Type B pancreatic cell (in vitro differentiated cells): ENCODE measurements around the gene ANKRD29. TPM values are rescaled to one million over a fixed set of nuclear protein-coding genes. Genes with fewer than 3 reads are reported as not detected.
"Not testable (repeated sequence)": the region's sequence is repeated elsewhere in the genome, so short reads cannot be mapped to it uniquely, and the experiment has no call there.

ENCODE experiments used
- DNase-seq: peaks from one replicate; pipeline ENCODE4 v3.0.0; 2021; ENCODE audit warnings: mixed read lengths; ENCODE audit not compliant: unreplicated experiment; ENCODE audit errors: extremely low spot score
- H3K27ac Mint-ChIP-seq: 2 replicates; pipeline ENCODE4 v1.8.0; 2021; ENCODE audit warnings: mild to moderate bottlenecking, mixed read lengths
- H3K27me3 Mint-ChIP-seq: 2 replicates; pipeline ENCODE4 v1.8.0; 2021; ENCODE audit warnings: mixed read lengths
- H3K36me3 Mint-ChIP-seq: 2 replicates; pipeline ENCODE4 v1.8.0; 2021; ENCODE audit warnings: mixed read lengths
- H3K4me1 Mint-ChIP-seq: one replicate; pipeline ENCODE4 v1.8.0; 2021; ENCODE audit warnings: mixed read lengths; ENCODE audit not compliant: unreplicated experiment
- H3K4me3 Mint-ChIP-seq: 2 replicates; pipeline ENCODE4 v1.8.0; 2021; ENCODE audit warnings: mild to moderate bottlenecking, mixed read lengths
- H3K9me3 Mint-ChIP-seq: 2 replicates; pipeline ENCODE4 v1.8.0; 2021; ENCODE audit warnings: mixed read lengths
- total RNA-seq: library from RNA; stranded (reverse); gene quantifications from 2 replicates; pipeline ENCODE4 v1.2.1, GENCODE V29; 2021; ENCODE audit warnings: low replicate concordance
- TF ChIP-seq, protein P1 (sequence below): fragments of 200-600 bp; sonication (generic); conservative IDR thresholded peaks from 2 replicates; pipeline ENCODE4 v1.5.0; 2021; ENCODE audit warnings: antibody characterized with exemption, mild to moderate bottlenecking

The ANKRD29 gene
- total RNA-seq, 1 donor from 2014 or later = 3.5 TPM

DNA sequence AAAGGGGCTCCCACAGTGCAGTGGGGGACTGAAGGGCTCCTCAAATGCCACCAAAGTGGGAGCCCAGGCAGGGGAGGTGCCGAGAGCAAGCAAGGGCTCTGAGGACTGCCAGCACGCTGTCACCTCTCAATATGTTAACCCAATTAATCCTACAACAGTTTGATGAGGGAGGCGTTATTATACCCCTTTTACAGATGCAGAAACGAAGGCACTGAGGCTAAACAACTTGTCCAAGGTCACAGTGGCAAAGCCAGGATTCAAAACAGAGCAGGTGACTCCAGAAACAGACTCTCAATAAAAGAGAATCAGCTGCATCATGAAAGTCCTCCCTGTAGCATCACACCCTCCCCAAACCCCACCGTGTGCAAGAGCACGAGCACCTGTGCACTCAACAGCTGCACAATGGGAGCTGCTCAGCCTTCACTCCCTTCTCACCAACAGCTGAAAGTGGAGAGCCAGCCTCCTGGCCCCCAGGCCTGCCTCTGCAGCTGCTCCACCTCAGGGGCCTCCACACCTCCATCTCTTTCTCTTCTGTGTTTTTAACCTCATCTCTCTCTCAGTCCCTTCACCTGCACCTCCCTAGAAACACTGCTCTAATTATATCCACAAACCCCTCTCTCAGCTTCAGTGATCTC is 84.5 kb downstream of the ANKRD29 start:
- Mint-ChIP-seq H3K36me3 (peaks cover 29% of the 10 kb centered on the region), H3K27ac (peak overlapping the region; percentile 48), H3K4me1 (peaks cover 51% of the 10 kb centered on the region), H3K4me3 (no peak overlapping the region), H3K27me3 (no peaks in the 10 kb centered on the region), H3K9me3 (no peaks in the 10 kb centered on the region)
- TF ChIP-seq, protein P1, sequence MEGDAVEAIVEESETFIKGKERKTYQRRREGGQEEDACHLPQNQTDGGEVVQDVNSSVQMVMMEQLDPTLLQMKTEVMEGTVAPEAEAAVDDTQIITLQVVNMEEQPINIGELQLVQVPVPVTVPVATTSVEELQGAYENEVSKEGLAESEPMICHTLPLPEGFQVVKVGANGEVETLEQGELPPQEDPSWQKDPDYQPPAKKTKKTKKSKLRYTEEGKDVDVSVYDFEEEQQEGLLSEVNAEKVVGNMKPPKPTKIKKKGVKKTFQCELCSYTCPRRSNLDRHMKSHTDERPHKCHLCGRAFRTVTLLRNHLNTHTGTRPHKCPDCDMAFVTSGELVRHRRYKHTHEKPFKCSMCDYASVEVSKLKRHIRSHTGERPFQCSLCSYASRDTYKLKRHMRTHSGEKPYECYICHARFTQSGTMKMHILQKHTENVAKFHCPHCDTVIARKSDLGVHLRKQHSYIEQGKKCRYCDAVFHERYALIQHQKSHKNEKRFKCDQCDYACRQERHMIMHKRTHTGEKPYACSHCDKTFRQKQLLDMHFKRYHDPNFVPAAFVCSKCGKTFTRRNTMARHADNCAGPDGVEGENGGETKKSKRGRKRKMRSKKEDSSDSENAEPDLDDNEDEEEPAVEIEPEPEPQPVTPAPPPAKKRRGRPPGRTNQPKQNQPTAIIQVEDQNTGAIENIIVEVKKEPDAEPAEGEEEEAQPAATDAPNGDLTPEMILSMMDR = no peak
- no peak for DNase-seq

DNA sequence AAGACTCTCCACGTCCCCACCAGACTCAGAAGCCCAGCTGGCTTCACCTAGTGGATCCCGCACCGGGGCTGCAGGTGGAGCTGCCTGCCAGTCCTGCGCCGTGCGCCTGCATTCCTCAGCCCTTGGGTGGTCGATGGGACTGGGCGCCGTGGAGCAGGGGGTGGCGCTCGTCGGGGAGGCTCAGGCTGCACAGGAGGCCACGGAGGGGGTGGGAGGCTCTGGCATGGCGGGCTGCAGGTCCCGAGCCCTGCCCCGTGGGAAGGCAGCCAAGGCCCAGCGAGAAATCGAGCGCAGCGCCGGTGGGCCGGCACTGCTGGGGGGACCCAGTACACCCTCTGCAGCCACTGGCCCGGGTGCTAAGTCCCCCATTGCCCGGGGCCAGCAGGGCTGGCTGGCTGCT is 85.2 kb downstream of the ANKRD29 start:
- H3K36me3 Mint-ChIP-seq = peaks cover 29% of the 10 kb centered on the region
- DNase-seq, H3K27ac Mint-ChIP-seq, H3K27me3 Mint-ChIP-seq, H3K4me3 Mint-ChIP-seq, H3K9me3 Mint-ChIP-seq: not testable (repeated sequence)
- peaks cover 48% of the 10 kb centered on the region for H3K4me1 Mint-ChIP-seq

DNA sequence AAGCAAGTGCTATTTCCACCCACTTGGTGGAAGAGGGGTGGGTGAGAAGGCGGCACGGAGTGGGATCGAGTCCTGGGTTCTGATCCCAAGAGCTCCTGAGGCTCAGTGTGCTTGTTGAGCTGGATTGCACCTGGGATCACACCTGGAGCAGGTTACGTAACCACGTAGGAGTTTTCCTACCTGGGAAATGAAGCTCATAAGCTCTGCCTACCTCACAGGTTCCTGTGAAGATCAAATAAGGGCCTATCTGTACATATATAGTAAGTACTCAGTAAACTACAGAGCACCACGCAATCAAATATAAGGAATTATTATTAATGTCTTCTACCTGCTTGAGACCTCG is 87.4 kb downstream of the ANKRD29 start:
- TF ChIP-seq, protein P1 = no peak
- Mint-ChIP-seq H3K9me3 (no peaks in the 10 kb centered on the region), H3K27ac (peak overlapping the region; percentile 57), H3K27me3 (no peaks in the 10 kb centered on the region), H3K4me3 (peak overlapping the region; percentile 57), H3K36me3 (peaks cover 22% of the 10 kb centered on the region), H3K4me1 (peaks cover 32% of the 10 kb centered on the region)
- no peak for DNase-seq

DNA sequence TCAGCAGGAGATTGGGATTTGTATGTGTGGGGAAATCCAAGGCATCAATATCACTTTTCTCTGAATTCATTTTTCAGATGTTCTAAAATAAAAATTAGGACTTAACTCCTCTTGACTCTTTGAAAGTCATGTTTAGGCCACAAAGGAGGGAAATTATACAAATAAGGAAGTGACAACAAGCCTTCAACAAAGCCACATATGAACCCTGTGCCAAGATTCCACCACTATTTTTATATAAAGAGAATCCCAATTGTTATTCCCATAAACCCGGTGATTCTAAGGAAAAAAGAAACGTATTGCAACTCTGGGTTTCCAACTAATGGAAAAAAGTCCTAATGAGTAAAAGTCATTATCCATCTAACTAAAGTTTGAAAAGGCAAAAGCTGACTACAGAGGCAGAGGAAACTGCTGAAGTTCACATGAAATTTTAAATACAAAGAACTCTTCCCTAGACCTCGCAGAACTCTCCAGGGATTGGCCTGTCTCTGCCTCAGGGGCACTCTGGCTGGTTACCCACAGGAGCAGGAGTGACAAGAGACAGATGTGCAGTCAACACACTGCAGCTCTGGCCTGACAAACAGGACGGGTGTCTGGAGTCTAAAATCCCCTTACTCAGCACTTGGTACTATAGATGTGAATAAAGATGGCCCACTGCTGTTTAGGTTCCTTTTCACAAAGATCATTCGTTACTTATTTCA is 88.0 kb downstream of the ANKRD29 start:
- Mint-ChIP-seq H3K27ac (peak overlapping the region; percentile 57), H3K36me3 (peaks cover 21% of the 10 kb centered on the region), H3K9me3 (no peaks in the 10 kb centered on the region), H3K27me3 (no peaks in the 10 kb centered on the region), H3K4me3 (peak overlapping the region; percentile 57), H3K4me1 (peaks cover 27% of the 10 kb centered on the region)
- no peak for DNase-seq
- TF ChIP-seq, protein P1 = no peak

DNA sequence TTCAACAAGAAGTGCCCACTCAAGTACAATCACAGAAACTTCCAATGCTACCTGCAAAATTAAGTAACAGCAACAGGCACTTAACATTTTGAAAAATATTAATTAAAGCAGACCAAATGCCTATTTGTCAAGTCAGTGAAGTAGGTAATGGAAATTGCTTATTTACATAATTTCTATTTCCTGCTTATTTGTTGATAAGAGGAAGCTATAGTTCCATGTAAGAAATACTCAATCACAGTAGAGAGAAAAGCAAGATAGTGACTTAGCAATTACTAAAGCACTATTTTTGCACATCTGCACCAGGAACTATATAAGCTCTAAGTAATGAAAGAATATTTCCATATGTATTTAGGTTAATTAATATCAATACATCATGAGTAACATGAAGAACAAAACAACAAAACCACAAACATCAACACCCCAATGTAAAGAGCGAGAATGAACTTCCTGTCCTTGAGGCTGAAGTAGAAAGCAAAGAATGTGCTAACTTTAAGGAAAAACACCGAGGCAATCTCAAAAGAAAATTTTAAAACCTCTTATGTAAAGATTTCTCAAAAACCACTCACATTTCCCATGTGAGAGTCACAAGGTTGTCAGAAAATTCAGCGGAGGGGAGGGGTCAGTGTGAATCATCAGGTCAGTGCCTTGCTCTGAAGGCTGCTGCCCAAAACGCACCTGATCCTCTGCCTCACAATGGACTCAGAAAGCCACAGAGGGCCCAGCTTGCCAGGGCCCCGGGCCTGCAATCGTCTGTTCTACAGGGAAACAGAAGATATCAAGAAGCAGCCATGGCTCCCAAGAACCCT is 88.9 kb downstream of the ANKRD29 start:
- Mint-ChIP-seq H3K4me1 (peaks cover 21% of the 10 kb centered on the region), H3K36me3 (peaks cover 23% of the 10 kb centered on the region), H3K9me3 (no peaks in the 10 kb centered on the region), H3K27ac (peak overlapping the region; percentile 57), H3K4me3 (no peak overlapping the region), H3K27me3 (no peaks in the 10 kb centered on the region)
- TF ChIP-seq, protein P1 = no peak
- no peak for DNase-seq

DNA sequence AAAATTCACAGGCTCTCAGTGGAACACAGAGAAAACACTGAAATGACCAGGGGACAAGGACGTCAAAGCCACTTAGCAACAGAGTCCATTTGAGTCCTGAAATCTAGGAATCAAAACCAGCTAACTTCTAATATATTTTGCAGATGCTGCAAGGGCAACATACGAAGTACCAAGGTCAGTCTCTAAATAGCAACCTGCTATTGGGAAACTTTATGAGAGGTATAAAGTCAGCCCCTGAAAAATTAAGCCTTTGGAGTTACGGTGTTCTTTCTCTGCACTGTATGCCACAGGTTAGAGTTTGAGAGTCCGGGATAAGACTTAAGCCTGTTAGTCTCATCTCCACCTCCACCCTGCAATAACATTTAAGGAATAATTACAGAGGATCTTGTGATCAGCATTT is 89.7 kb downstream of the ANKRD29 start:
- Mint-ChIP-seq H3K27ac (no peak overlapping the region), H3K4me1 (peaks cover 18% of the 10 kb centered on the region), H3K9me3 (no peaks in the 10 kb centered on the region), H3K36me3 (peaks cover 23% of the 10 kb centered on the region), H3K4me3 (no peak overlapping the region), H3K27me3 (no peaks in the 10 kb centered on the region)
- TF ChIP-seq, protein P1 = no peak
- no peak for DNase-seq
